K562 (cell line): ENCODE results near the gene POLN.
A peak's percentile ranks its signal among the peaks of the same experiment; 100 is the strongest.

Experiments used
- CBFA2T2 ChIP-seq: fragments of 450-650 bp; conservative IDR thresholded peaks from 2 replicates; pipeline ENCODE4 v1.6.1; 2017; ENCODE audit warnings: mild to moderate bottlenecking
- CC2D1A ChIP-seq: fragments of 450-650 bp; IDR thresholded peaks from 2 replicates; pipeline ENCODE4 v1.6.1; 2017; ENCODE audit warnings: mild to moderate bottlenecking
- CREB1 ChIP-seq, 2 experiments: sonication (generic) in 1 of 2; formaldehyde crosslinking in 1 of 2; IDR thresholded peaks; 2 replicates each; pipeline versions ENCODE4 v1.6.1 to v1.8.0; 2012 to 2022; ENCODE audit warnings: inconsistent platforms in 1 of 2, mild to moderate bottlenecking in 1 of 2, missing genetic modification reagents in 1 of 2, moderate library complexity in 1 of 2
- EZH2 ChIP-seq: IDR thresholded peaks from 2 replicates; pipeline ENCODE4 v1.6.1; 2012; ENCODE audit warnings: low read depth, mild to moderate bottlenecking, inconsistent platforms, low read length, borderline replicate concordance
- HNRNPLL ChIP-seq: fragments of 200-400 bp; formaldehyde crosslinking; IDR thresholded peaks from 2 replicates; pipeline ENCODE4 v1.6.1; 2017; ENCODE audit warnings: low read length, low read depth, mild to moderate bottlenecking; ENCODE audit not compliant: poor library complexity, severe bottlenecking
- ZBTB7A ChIP-seq: IDR thresholded peaks from 2 replicates; pipeline ENCODE4 v1.6.1; 2011; ENCODE audit warnings: low read depth, mild to moderate bottlenecking, low read length, moderate library complexity, borderline replicate concordance; ENCODE audit not compliant: control insufficient read depth
- ZNF232 ChIP-seq: sonication (generic); formaldehyde crosslinking; IDR thresholded peaks from 2 replicates; pipeline ENCODE4 v1.8.0; 2022; ENCODE audit warnings: mild to moderate bottlenecking, missing genetic modification reagents
- ZNF75A ChIP-seq: fragments of 450-650 bp; formaldehyde crosslinking; IDR thresholded peaks from 2 replicates; pipeline ENCODE4 v1.4.0; 2020; ENCODE audit warnings: mild to moderate bottlenecking
- TF ChIP-seq, protein P1 (sequence below), 2 experiments: fragments of 450-650 bp in 1 of 2; IDR thresholded peaks; 2 replicates each; pipeline ENCODE4 v1.6.1; 2011 to 2017; ENCODE audit warnings: low read depth in 2 of 2, antibody characterized with exemption in 1 of 2, borderline replicate concordance in 1 of 2, low read length in 1 of 2, mild to moderate bottlenecking in 1 of 2, mixed read lengths in 1 of 2; ENCODE audit not compliant: control insufficient read depth in 1 of 2
- TF ChIP-seq, protein P2 (sequence below): sonication (generic); formaldehyde crosslinking; IDR thresholded peaks from 2 replicates; pipeline ENCODE4 v1.8.0; 2023; ENCODE audit warnings: mild to moderate bottlenecking, missing genetic modification reagents
- TF ChIP-seq, protein P3 (sequence below), 3 experiments: IDR thresholded peaks in 2 of 3; conservative IDR thresholded peaks in 1 of 3; 2 replicates each; pipeline ENCODE4 v1.5.1; 2011 to 2012; ENCODE audit warnings: low read length in 3 of 3, mild to moderate bottlenecking in 3 of 3, control low read depth in 2 of 3, improper control_type of control experiment in 1 of 3, inconsistent platforms in 1 of 3, low read depth in 1 of 3, mixed read lengths in 1 of 3, moderate library complexity in 1 of 3; ENCODE audit not compliant: insufficient read depth in 2 of 3
- TF ChIP-seq, protein P4 (sequence below): sonication (generic); formaldehyde crosslinking; IDR thresholded peaks from 2 replicates; pipeline ENCODE4 v1.5.0; 2020; ENCODE audit warnings: missing genetic modification reagents
- TF ChIP-seq, protein P5 (sequence below), 2 experiments: fragments of 450-650 bp; formaldehyde crosslinking in 1 of 2; IDR thresholded peaks; 2 replicates each; pipeline versions ENCODE4 v1.4.0 to v1.6.1; 2014 to 2020; ENCODE audit warnings: mild to moderate bottlenecking in 2 of 2, borderline replicate concordance in 1 of 2, low read depth in 1 of 2

DNA sequence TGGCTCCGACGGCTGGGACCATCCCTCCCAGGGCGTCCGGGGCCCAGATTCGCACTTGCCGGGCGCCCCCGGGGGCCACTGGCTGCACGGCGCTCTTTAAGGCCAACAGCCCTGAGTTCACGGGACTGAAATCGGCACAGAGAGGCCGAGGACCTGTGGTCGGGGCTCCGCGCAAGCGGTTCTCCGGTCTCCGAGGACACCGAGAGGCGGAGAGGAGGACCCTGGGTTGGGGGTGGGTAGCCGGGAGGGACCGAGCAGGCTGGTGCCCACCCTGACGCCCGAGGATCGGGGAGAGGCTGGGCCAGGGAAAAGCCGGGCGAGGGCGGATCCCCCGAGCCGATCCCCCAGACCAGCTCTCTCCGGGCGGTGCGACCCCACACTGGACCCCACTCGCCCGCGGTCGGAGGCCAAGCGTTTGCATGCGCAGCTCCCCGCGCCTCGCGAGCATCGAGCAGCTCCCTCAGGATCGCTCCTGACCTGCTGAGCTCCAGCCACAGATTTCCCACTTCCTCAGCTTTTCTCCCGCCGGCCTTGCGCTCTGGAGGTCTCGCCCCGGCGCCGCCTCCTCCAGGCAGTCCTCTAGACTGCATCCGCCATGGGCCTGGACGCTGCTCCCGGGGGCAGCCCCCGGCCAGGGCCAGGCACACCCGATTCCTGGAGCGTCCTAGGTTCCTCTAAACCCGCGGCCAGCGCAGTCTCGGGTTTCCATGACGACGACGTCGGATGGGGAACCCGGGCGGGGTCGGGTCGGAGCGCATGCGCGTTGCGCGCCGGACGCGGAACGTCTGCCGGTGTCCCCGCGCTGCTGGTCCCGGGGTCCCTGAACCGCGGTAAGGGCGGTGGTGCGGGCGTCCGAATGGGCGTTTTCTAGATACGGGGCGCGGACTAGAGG is 200.4 kb downstream of the POLN start:
- TF ChIP-seq, protein P1, sequence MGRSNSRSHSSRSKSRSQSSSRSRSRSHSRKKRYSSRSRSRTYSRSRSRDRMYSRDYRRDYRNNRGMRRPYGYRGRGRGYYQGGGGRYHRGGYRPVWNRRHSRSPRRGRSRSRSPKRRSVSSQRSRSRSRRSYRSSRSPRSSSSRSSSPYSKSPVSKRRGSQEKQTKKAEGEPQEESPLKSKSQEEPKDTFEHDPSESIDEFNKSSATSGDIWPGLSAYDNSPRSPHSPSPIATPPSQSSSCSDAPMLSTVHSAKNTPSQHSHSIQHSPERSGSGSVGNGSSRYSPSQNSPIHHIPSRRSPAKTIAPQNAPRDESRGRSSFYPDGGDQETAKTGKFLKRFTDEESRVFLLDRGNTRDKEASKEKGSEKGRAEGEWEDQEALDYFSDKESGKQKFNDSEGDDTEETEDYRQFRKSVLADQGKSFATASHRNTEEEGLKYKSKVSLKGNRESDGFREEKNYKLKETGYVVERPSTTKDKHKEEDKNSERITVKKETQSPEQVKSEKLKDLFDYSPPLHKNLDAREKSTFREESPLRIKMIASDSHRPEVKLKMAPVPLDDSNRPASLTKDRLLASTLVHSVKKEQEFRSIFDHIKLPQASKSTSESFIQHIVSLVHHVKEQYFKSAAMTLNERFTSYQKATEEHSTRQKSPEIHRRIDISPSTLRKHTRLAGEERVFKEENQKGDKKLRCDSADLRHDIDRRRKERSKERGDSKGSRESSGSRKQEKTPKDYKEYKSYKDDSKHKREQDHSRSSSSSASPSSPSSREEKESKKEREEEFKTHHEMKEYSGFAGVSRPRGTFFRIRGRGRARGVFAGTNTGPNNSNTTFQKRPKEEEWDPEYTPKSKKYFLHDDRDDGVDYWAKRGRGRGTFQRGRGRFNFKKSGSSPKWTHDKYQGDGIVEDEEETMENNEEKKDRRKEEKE (IDR thresholded peaks at IDR 0.05; ENCODE audit: borderline replicate concordance in 1 of 2, control insufficient read depth in 1 of 2, low read depth in 2 of 2, low read length in 1 of 2) = no peak
- TF ChIP-seq CBFA2T2 (no peak), EZH2 (no peak), CREB1 (IDR thresholded peaks at IDR 0.05) (no peak), CREB1 (CRISPR knock-in tag; IDR thresholded peaks at IDR 0.05) (no peak), ZBTB7A (peak; percentile 89), ZNF75A (CRISPR knock-in tag) (no peak), ZNF232 (no peak), CC2D1A (no peak), HNRNPLL (peak; percentile 63)
- TF ChIP-seq, protein P2, sequence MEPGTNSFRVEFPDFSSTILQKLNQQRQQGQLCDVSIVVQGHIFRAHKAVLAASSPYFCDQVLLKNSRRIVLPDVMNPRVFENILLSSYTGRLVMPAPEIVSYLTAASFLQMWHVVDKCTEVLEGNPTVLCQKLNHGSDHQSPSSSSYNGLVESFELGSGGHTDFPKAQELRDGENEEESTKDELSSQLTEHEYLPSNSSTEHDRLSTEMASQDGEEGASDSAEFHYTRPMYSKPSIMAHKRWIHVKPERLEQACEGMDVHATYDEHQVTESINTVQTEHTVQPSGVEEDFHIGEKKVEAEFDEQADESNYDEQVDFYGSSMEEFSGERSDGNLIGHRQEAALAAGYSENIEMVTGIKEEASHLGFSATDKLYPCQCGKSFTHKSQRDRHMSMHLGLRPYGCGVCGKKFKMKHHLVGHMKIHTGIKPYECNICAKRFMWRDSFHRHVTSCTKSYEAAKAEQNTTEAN = no peak
- TF ChIP-seq, protein P3, sequence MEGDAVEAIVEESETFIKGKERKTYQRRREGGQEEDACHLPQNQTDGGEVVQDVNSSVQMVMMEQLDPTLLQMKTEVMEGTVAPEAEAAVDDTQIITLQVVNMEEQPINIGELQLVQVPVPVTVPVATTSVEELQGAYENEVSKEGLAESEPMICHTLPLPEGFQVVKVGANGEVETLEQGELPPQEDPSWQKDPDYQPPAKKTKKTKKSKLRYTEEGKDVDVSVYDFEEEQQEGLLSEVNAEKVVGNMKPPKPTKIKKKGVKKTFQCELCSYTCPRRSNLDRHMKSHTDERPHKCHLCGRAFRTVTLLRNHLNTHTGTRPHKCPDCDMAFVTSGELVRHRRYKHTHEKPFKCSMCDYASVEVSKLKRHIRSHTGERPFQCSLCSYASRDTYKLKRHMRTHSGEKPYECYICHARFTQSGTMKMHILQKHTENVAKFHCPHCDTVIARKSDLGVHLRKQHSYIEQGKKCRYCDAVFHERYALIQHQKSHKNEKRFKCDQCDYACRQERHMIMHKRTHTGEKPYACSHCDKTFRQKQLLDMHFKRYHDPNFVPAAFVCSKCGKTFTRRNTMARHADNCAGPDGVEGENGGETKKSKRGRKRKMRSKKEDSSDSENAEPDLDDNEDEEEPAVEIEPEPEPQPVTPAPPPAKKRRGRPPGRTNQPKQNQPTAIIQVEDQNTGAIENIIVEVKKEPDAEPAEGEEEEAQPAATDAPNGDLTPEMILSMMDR (IDR thresholded peaks at IDR 0.05 in 2 of 3, conservative IDR thresholded peaks at IDR 0.05 in 1 of 3; ENCODE audit: insufficient read depth in 2 of 3, low read depth in 1 of 3, low read length in 3 of 3) = no peak
- TF ChIP-seq, protein P4, sequence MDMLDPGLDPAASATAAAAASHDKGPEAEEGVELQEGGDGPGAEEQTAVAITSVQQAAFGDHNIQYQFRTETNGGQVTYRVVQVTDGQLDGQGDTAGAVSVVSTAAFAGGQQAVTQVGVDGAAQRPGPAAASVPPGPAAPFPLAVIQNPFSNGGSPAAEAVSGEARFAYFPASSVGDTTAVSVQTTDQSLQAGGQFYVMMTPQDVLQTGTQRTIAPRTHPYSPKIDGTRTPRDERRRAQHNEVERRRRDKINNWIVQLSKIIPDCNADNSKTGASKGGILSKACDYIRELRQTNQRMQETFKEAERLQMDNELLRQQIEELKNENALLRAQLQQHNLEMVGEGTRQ (CRISPR knock-in tag) = no peak
- TF ChIP-seq, protein P5, sequence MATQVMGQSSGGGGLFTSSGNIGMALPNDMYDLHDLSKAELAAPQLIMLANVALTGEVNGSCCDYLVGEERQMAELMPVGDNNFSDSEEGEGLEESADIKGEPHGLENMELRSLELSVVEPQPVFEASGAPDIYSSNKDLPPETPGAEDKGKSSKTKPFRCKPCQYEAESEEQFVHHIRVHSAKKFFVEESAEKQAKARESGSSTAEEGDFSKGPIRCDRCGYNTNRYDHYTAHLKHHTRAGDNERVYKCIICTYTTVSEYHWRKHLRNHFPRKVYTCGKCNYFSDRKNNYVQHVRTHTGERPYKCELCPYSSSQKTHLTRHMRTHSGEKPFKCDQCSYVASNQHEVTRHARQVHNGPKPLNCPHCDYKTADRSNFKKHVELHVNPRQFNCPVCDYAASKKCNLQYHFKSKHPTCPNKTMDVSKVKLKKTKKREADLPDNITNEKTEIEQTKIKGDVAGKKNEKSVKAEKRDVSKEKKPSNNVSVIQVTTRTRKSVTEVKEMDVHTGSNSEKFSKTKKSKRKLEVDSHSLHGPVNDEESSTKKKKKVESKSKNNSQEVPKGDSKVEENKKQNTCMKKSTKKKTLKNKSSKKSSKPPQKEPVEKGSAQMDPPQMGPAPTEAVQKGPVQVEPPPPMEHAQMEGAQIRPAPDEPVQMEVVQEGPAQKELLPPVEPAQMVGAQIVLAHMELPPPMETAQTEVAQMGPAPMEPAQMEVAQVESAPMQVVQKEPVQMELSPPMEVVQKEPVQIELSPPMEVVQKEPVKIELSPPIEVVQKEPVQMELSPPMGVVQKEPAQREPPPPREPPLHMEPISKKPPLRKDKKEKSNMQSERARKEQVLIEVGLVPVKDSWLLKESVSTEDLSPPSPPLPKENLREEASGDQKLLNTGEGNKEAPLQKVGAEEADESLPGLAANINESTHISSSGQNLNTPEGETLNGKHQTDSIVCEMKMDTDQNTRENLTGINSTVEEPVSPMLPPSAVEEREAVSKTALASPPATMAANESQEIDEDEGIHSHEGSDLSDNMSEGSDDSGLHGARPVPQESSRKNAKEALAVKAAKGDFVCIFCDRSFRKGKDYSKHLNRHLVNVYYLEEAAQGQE (IDR thresholded peaks at IDR 0.05; ENCODE audit: borderline replicate concordance) = no peak
- TF ChIP-seq, protein P5 (CRISPR knock-in tag; IDR thresholded peaks at IDR 0.05; ENCODE audit: low read depth) = no peak
